GM13976 (cell line): ENCODE measurements around the gene FAM3C.

Experiments used
- DNase-seq: peaks from one replicate; pipeline ENCODE4 v3.0.0; 2012; ENCODE audit warnings: low spot score
- in situ Hi-C: fragments of 300-500 bp; cut with MboI; formaldehyde crosslinking; loops from one replicate; pipeline ENCODE4 v1.12.0; 2022; ENCODE audit warnings: low sequenced_read_pairs, mixed read lengths, inconsistent platforms; ENCODE audit not compliant: unreplicated experiment
- TF ChIP-seq, protein P1 (sequence below): IDR thresholded peaks from 2 replicates; pipeline ENCODE4 v1.5.1; 2012; ENCODE audit warnings: borderline replicate concordance, mild to moderate bottlenecking; ENCODE audit not compliant: insufficient read depth; ENCODE audit errors: extremely low read depth, missing control alignments, control extremely low read depth

FAM3C gene

DNA sequence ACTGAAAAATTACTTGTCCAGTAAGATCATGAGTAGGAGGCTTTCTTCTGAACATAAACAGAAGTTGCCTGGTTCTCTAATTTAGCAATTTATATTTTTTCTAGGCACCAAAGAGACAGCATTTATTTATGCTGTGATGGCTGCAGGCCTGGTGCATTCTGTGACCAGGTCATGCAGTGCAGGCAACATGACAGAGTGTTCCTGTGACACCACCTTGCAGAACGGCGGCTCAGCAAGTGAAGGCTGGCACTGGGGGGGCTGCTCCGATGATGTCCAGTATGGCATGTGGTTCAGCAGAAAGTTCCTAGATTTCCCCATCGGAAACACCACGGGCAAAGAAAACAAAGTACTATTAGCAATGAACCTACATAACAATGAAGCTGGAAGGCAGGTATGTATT is 64.5 kb downstream of the FAM3C start:
- TF ChIP-seq, protein P1, sequence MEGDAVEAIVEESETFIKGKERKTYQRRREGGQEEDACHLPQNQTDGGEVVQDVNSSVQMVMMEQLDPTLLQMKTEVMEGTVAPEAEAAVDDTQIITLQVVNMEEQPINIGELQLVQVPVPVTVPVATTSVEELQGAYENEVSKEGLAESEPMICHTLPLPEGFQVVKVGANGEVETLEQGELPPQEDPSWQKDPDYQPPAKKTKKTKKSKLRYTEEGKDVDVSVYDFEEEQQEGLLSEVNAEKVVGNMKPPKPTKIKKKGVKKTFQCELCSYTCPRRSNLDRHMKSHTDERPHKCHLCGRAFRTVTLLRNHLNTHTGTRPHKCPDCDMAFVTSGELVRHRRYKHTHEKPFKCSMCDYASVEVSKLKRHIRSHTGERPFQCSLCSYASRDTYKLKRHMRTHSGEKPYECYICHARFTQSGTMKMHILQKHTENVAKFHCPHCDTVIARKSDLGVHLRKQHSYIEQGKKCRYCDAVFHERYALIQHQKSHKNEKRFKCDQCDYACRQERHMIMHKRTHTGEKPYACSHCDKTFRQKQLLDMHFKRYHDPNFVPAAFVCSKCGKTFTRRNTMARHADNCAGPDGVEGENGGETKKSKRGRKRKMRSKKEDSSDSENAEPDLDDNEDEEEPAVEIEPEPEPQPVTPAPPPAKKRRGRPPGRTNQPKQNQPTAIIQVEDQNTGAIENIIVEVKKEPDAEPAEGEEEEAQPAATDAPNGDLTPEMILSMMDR: no peak
- in situ Hi-C loops: loop anchor here (25.0 kb wide), 1 partner anchor 344 kb away; the partner anchor contains the start of gene CPED1
- DNase-seq: no peak

DNA sequence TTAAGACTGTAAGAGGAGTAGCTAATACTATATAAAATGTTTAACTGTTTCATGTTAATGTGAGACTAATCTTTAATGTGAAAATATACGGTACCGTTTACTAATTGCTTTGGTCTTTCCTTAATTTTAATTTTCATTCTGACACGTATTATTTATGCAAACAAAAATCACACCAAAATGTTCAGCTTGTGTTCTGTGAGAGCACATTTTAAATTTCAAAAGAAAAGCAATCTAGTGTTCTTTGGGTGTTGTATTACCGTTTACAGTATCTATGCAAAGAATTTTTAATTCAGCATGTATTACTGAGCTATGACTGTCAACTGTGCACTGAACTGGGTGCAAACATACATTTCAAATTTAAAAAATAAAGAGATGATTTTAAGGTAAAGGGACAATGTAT is 65.1 kb downstream of the FAM3C start:
- TF ChIP-seq, protein P1: no peak
- DNase-seq: no peak
- in situ Hi-C loops: loop anchor here (25.0 kb wide), 1 partner anchor 344 kb away; the partner anchor contains the start of gene CPED1

DNA sequence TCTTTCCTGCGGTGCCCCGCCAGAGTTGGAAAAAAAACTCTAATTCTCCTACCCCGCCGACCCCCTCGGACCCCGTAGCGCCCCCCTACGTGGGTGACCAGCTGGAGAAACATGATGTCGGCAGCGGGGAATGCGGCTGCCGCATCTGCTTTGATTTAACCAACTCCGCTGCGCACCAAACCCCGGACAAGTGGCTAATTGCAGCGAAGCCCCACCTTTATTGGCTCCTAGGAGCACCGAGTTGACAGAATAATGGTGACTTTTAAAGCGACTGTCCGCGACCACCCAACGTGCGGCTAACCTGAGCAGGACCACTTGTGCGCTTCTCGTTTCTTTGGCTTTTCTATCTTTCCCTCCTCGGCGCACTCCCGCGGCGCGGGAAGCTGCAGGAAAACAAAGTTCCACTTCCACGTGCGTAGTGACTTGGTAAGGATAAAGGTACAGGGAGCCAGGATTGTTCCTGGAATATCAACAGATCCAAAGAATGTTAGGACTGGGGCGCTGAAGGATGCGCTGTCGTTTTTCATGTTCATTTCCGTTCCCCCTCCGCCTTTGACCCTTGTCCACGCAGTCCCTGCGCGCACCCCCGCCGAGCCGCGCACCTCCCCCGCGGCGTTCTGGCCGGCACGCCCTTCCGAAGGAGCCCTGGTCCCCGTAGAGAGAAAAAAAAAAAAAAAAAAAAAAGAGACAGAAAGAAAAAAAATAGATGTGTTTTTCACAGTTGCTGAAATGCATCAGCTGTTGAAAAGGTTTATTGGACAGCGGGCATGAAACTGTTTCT is 65.9 kb downstream of the FAM3C start:
- TF ChIP-seq, protein P1: no peak
- peak; percentile 44 for DNase-seq
- in situ Hi-C loops: loop anchor here (25.0 kb wide), 1 partner anchor 343 kb away; the partner anchor contains the start of gene CPED1

DNA sequence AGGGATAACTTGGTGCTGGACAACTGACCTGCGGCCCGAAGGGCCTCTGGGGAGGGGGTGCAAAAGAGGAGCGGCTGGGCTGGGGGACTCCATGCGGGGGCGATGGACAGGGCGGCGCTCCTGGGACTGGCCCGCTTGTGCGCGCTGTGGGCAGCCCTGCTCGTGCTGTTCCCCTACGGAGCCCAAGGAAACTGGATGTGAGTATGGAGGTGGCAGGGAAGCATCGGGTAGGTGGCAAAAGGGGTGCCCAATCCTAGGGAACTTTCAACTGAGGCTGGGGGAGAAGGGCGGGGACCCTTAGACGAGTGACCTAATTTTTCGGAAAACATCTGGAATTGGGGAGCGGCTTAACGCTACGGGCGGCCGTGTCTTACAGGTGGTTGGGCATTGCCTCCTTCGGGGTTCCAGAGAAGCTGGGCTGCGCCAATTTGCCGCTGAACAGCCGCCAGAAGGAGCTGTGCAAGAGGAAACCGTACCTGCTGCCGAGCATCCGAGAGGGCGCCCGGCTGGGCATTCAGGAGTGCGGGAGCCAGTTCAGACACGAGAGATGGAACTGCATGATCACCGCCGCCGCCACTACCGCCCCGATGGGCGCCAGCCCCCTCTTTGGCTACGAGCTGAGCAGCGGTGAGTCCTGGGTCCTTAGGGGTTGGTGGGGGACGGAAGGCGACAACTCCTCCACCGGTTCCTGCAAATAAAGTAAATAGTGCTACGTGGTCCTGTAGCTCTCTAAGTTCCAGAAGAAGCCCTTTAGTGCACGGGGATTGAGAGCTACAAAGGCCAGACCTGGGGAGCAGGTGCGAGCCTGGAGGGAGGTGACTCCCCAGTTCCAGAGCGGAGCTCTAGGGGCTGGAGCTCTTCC is 66.7 kb downstream of the FAM3C start:
- in situ Hi-C loops: loop anchor here (25.0 kb wide), 1 partner anchor 342 kb away; the partner anchor contains the start of gene CPED1
- TF ChIP-seq, protein P1: peak; percentile 14
- DNase-seq: peak; percentile 68

DNA sequence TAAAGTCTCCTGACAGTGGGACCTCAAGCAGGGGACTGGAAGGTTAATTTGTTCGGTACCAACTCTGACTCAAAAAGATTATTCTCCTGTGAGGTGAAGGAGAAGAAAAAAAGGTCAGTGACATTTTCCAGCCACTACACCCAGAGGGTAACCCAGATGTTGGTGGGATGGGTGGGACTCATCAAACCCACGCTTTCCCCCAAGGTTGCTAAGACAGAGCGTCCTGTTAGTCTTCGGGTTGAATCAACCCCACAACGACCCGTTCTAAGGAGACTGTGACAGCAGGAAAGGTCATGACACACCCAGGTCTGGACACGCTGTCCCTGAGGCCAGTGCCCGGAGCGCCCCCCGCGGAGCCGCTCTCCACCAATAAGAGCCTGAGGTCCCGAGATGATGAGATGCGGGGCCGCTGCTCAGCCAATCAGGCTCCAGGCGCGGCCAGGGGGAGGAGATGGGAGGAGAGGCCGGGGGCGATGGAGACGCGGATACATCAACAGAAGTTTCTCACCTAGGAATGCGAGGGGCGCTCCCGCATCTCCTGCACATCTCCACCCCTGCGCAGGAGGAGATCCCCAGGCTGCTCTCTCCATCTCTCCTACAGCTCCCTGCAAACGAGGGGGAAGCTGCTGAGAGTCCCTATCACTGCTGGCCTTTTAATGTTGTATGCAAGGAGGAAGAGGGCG is 67.5 kb downstream of the FAM3C start, which contains the start of gene WNT16:
TSS of gene WNT16 (plus strand) at position 493 of the 683 bp plus-strand sequence. CDS start 293 bp downstream, outside the sequence.
- TF ChIP-seq, protein P1: no peak
- DNase-seq: peak; percentile 38
- in situ Hi-C loops: loop anchor here (25.0 kb wide), 1 partner anchor 341 kb away; the partner anchor contains the start of gene CPED1

DNA sequence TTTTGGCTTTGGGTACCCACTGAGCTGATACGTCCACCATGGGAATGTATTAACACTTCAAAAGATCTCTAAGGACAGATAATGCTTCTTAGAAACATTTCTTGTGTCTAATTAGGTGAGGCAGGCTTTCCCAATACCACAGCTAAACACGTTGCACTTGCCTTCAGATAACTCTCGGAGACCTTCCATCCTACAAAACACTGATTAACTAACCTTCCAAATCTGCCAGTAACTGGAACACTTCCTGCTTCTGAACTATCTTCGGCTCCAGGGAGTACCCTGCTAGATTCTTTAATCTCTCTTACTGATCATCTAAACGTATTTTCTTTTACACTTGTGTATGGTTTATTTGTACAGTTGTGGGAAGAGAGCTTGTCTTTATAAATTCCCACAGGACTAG is 68.4 kb downstream of the FAM3C start:
- DNase-seq: no peak
- in situ Hi-C loops: loop anchor here (25.0 kb wide), 1 partner anchor 340 kb away; the partner anchor contains the start of gene CPED1
- TF ChIP-seq, protein P1: no peak
